Endothelial cell of umbilical vein (primary cell): ENCODE measurements around the gene OXNAD1. TPM values are rescaled to one million over a fixed set of nuclear protein-coding genes. Genes with fewer than 3 reads are reported as not detected.

Source experiments
- BruUV-seq: library from RNA; stranded (reverse); fragments of 400-500 nt; replicated peaks from 2 replicates; lab custom pipeline; 2021; lab: Mats Ljungman, UMichigan
- CTCF ChIA-PET: fragments of 300-600, 350-600 bp; sonication (Branson Sonifier 250); formaldehyde crosslinking; loops from one replicate; lab custom pipeline; 2021; ENCODE audit warnings: antibody characterized with exemption, inconsistent platforms; lab: Charles Lee
- POLR2A ChIA-PET: fragments of 300-600, 350-600 bp; sonication (Branson Sonifier 250); formaldehyde crosslinking; loops from one replicate; lab custom pipeline; 2021; ENCODE audit warnings: antibody characterized with exemption, inconsistent platforms; lab: Charles Lee
- DNase-seq: peaks from one replicate; pipeline ENCODE4 v3.0.0-alpha.2; 2011; ENCODE audit warnings: low read depth, low spot score
- FAIRE-seq: peaks from 2 replicates; lab custom pipeline; 2011; peaks lifted over from hg19 to GRCh38; lab: Jason Lieb, UNC
- H2AFZ ChIP-seq: 2 replicates; pipeline ENCODE4 v1.6.0; 2012; ENCODE audit warnings: low read depth, low read length, control low read depth, inconsistent platforms
- H3K27ac ChIP-seq: 2 replicates; pipeline ENCODE4 v1.5.1; 2011; ENCODE audit warnings: low read depth, mild to moderate bottlenecking, control low read depth, low read length, moderate library complexity; ENCODE audit not compliant: insufficient read depth
- H3K27me3 ChIP-seq, 2 experiments: 2 replicates each; pipeline versions ENCODE4 v1.6.0 to v1.6.1; 2011; ENCODE audit warnings: low read length in 2 of 2, mixed read lengths in 1 of 2; ENCODE audit not compliant: control insufficient read depth in 2 of 2, insufficient read depth in 2 of 2
- H3K36me3 ChIP-seq, 2 experiments: 2 replicates in 1 of 2; 3 replicates in 1 of 2; pipeline ENCODE4 v1.5.1; 2011; ENCODE audit warnings: low read length in 2 of 2, mild to moderate bottlenecking in 1 of 2, moderate library complexity in 1 of 2; ENCODE audit not compliant: control insufficient read depth in 2 of 2, insufficient read depth in 2 of 2; ENCODE audit errors: extremely low read depth in 1 of 2
- H3K4me1 ChIP-seq: 3 replicates; pipeline ENCODE4 v1.5.1; 2011; ENCODE audit warnings: mild to moderate bottlenecking, low read length; ENCODE audit not compliant: control insufficient read depth, insufficient read depth; ENCODE audit errors: extremely low read depth
- H3K4me2 ChIP-seq: 2 replicates; pipeline ENCODE4 v1.6.1; 2011; ENCODE audit warnings: low read length, control low read depth, mixed read lengths; ENCODE audit not compliant: insufficient read depth
- H3K4me3 ChIP-seq, 3 experiments: fragments of 200-600 bp in 1 of 3; sonication (generic), shearing (Covaris generic) in 1 of 3; replicated peaks in 1 of 3; 2 replicates each; pipeline ENCODE4 v1.5.1; 2011 to 2016; ENCODE audit warnings: control low read depth in 3 of 3, low read length in 3 of 3, mild to moderate bottlenecking in 2 of 3, inconsistent platforms in 1 of 3, low read depth in 1 of 3, moderate library complexity in 1 of 3; ENCODE audit not compliant: insufficient read depth in 1 of 3
- H3K79me2 ChIP-seq: 2 replicates; pipeline ENCODE4 v1.6.0; 2012; ENCODE audit warnings: low read length, inconsistent platforms; ENCODE audit not compliant: control insufficient read depth, insufficient read depth
- H3K9ac ChIP-seq: replicated peaks from 2 replicates; pipeline ENCODE3; 2011; ENCODE audit warnings: low read length, control low read depth; ENCODE audit not compliant: insufficient read depth; ENCODE audit errors: extremely low read depth
- H3K9me1 ChIP-seq: replicated peaks from 3 replicates; pipeline ENCODE4 v1.6.0; 2011; ENCODE audit warnings: mild to moderate bottlenecking, low read length; ENCODE audit not compliant: control insufficient read depth, insufficient read depth; ENCODE audit errors: extremely low read depth
- H3K9me3 ChIP-seq: replicated peaks from 2 replicates; pipeline ENCODE4 v1.5.1; 2012; ENCODE audit warnings: low read length, inconsistent platforms; ENCODE audit not compliant: control insufficient read depth, insufficient read depth
- H4K20me1 ChIP-seq: replicated peaks from 2 replicates; pipeline ENCODE3; 2011; ENCODE audit warnings: mild to moderate bottlenecking, low read length; ENCODE audit not compliant: control insufficient read depth, insufficient read depth; ENCODE audit errors: extremely low read depth
- FOS ChIP-seq: IDR thresholded peaks from 2 replicates; pipeline ENCODE4 v1.6.1; 2011; ENCODE audit warnings: mild to moderate bottlenecking, low read length, moderate library complexity, borderline replicate concordance; ENCODE audit not compliant: insufficient read depth
- GATA2 ChIP-seq: IDR thresholded peaks from 2 replicates; pipeline ENCODE4 v1.7.0; 2011; ENCODE audit warnings: low read depth, mild to moderate bottlenecking, moderate library complexity, mixed read lengths, low read length; ENCODE audit not compliant: insufficient read length, insufficient read depth
- JUN ChIP-seq: IDR thresholded peaks from 2 replicates; pipeline ENCODE4 v1.6.1; 2011; ENCODE audit warnings: borderline replicate concordance, low read depth; ENCODE audit not compliant: insufficient read length, insufficient read depth
- POLR2AphosphoS5 ChIP-seq: IDR thresholded peaks from 2 replicates; pipeline ENCODE4 v1.6.1; 2012; ENCODE audit warnings: low read depth, mild to moderate bottlenecking, control low read depth, low read length, moderate library complexity; ENCODE audit not compliant: insufficient read depth
- dilution Hi-C: fragments of 300-500 bp; cut with MboI; formaldehyde crosslinking; loops from one replicate; pipeline ENCODE4 v1.15.0; 2019; ENCODE audit warnings: low sequenced_read_pairs; ENCODE audit not compliant: extremely low pct_ligation_motif_present
- intact Hi-C: fragments of 100-400 bp; cut with micrococcal nuclease; formaldehyde crosslinking; loops from one replicate; pipeline ENCODE4 v1.10.0; 2022
- polyA plus RNA-seq, 4 experiments: library from polyadenylated mRNA; depleted of rRNA in 3 of 4; stranded (reverse) in 3 of 4; unstranded in 1 of 4; fragments of >200 nt; gene quantifications; 2 replicates each; pipeline versions ENCODE4 v1.2.1 to v1.2.3, GENCODE V29; 2011 to 2012; ENCODE audit warnings: missing spikeins in 1 of 4
- total RNA-seq: library from RNA; stranded (reverse); gene quantifications from 2 replicates; pipeline ENCODE4 v1.2.3, GENCODE V29; 2021
- TF ChIP-seq, protein P1 (sequence below), 2 donors: IDR thresholded peaks; 1 replicate in 1 of 2; 2 replicates in 1 of 2; pipeline ENCODE4 v1.5.1; 2011; ENCODE audit warnings: low read length in 2 of 2, mild to moderate bottlenecking in 2 of 2, moderate library complexity in 2 of 2, control low read depth in 1 of 2, inconsistent platforms in 1 of 2, low read depth in 1 of 2; ENCODE audit not compliant: insufficient read depth in 1 of 2; ENCODE audit errors: extremely low read depth in 1 of 2

The OXNAD1 gene
- total and polyA plus RNA-seq, 2 donors (not counting 3 experiments of a cell fraction or from before 2014, with no cell fraction given) = 5.5 to 9.7 TPM

DNA sequence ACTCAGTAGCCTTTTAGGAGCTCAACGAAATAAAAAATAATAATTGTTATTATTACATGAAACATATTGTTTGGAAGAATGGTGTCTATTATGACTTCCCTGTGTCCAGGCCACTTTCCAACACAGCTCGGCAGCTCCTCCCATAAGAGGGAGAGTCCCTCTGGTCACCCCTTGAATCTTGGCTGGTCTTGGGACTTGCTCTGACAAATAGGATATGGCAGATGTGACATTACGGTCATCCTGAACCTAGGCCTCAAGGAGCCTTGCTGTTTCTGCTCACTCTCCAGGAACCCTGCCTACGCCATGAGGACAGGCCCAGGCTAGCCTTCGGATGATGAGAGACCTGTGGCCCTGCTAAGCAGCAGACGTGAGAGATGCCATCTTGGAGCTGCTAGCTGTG lies 71.8 kb downstream of the OXNAD1 start:
- ChIA-PET POLR2A (interaction anchor here (0.7 kb wide), 1 partner anchor 12 kb away, joined by 4 read pairs; no protein-coding TSS in a partner anchor), CTCF (no interaction called here)
- H3K9ac ChIP-seq = no peak overlapping the region
- H3K9me1 ChIP-seq = no peaks in the 10 kb centered on the region
- H2AFZ ChIP-seq = no peak overlapping the region
- H3K27ac ChIP-seq = no peak overlapping the region
- H4K20me1 ChIP-seq = no peaks in the 10 kb centered on the region
- H3K9me3 ChIP-seq = no peaks in the 10 kb centered on the region
- H3K79me2 ChIP-seq = no peaks in the 10 kb centered on the region
- no peaks in the 10 kb centered on the region for H3K27me3 ChIP-seq
- H3K4me1 ChIP-seq = no peaks in the 10 kb centered on the region
- dilution Hi-C loops (no loop called here), intact Hi-C loops (no loop called here)
- FAIRE-seq (no peak), DNase-seq (no peak)
- no peak overlapping the region for H3K4me2 ChIP-seq
- no TSS peak for BruUV-seq
- no peaks in the 10 kb centered on the region for H3K36me3 ChIP-seq
- H3K4me3 ChIP-seq = no peak overlapping the region
- TF ChIP-seq, protein P1, sequence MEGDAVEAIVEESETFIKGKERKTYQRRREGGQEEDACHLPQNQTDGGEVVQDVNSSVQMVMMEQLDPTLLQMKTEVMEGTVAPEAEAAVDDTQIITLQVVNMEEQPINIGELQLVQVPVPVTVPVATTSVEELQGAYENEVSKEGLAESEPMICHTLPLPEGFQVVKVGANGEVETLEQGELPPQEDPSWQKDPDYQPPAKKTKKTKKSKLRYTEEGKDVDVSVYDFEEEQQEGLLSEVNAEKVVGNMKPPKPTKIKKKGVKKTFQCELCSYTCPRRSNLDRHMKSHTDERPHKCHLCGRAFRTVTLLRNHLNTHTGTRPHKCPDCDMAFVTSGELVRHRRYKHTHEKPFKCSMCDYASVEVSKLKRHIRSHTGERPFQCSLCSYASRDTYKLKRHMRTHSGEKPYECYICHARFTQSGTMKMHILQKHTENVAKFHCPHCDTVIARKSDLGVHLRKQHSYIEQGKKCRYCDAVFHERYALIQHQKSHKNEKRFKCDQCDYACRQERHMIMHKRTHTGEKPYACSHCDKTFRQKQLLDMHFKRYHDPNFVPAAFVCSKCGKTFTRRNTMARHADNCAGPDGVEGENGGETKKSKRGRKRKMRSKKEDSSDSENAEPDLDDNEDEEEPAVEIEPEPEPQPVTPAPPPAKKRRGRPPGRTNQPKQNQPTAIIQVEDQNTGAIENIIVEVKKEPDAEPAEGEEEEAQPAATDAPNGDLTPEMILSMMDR (IDR thresholded peaks at IDR 0.05; ENCODE audit: extremely low read depth in 1 of 2, insufficient read depth in 1 of 2, low read depth in 1 of 2, low read length in 2 of 2) = no peak

DNA sequence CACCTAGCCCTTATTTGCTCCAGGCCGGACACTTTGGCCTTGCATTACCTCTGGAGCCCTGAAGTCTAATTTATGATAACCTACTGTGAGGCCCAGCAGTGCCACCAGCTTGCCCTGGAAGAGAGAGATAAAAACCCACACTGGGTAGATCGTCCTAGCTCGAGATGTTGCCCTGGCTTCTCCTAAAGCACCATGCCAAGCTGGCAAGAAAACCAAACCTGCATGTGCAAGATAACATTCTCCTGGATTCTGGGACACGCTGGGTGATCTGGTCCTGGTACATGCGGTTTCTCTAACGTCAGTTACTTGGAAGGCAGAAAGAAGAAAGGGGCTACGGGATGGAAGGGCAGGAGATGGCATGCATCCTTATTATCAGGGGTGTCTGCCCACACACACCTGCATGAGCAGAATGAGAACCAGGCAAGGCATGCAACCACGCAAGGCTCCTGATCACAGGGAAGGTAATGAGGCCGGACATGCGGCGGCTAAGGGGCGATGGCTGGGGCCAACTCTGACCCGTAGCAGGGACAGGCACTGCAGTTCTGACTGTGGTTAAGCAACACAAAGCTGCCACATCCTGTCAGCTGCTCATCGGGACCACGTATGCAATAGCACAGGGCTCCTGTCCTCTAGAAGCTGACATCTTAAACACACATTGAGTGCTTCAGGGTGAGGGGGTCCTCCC lies 73.0 kb downstream of the OXNAD1 start:
- Histone ChIP-seq H3K27me3 (no peaks in the 10 kb centered on the region), H3K4me2 (no peak overlapping the region), H2AFZ (no peak overlapping the region), H3K4me1 (no peaks in the 10 kb centered on the region), H3K9ac (no peak overlapping the region), H3K79me2 (no peaks in the 10 kb centered on the region), H3K27ac (no peak overlapping the region), H4K20me1 (no peaks in the 10 kb centered on the region), H3K36me3 (no peaks in the 10 kb centered on the region), H3K4me3 (no peak overlapping the region), H3K9me3 (no peaks in the 10 kb centered on the region), H3K9me1 (no peaks in the 10 kb centered on the region)
- dilution Hi-C loops = no loop called here
- TF ChIP-seq POLR2AphosphoS5 (no peak), GATA2 (no peak), FOS (no peak), JUN (no peak)
- POLR2A ChIA-PET = no interaction called here
- FAIRE-seq = no peak
- no TSS peak for BruUV-seq
- CTCF ChIA-PET = no interaction called here
- intact Hi-C loops = no loop called here
- DNase-seq = no peak
